Measurements from ENCODE around the gene NTN5.

NTN5 gene

DNA sequence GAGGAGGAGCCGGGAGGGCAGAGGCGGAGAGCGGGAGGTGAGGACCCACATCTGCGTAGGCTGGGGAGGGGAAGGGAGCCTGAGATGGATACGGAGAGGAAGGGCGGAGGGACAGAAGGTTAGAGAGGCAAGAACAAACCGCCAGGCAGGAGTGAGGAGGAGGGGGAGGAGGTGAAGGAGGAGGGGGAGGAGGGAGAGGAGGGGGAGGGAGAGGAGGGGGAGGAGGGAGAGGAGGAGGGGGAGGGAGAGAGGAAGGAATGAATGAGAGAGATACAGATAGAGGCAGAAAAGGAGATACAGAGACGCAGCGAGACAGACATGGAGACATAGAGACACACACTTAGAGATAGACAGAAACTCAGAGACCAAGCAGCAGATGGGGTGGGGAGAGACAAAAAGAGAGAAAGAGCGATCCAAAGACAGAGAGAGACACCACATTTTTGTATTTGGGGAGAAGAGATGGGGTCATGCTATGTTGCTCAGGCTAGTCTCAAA lies 26.0 kb downstream of the NTN5 start:
- Histone ChIP-seq H3K36me3 (ENCODE audit: insufficient read depth, low read length) (no peaks in the 10 kb centered on the region), H3K4me3 (ENCODE audit: low read length) (peak overlapping the region; percentile 58), H3K9ac (ENCODE audit: low read depth, low read length) (no peak overlapping the region), H3K27me3 (ENCODE audit: control insufficient read depth, insufficient read depth, low read length) (peaks cover 7% of the 10 kb centered on the region), H3K9me3 (replicated peaks; ENCODE audit: low read length) (no peaks in the 10 kb centered on the region), H3K4me1 (ENCODE audit: control insufficient read depth, insufficient read depth, low read length) (peaks cover 23% of the 10 kb centered on the region), H3K4me2 (ENCODE audit: low read length) (peak overlapping the region; percentile 85)

DNA sequence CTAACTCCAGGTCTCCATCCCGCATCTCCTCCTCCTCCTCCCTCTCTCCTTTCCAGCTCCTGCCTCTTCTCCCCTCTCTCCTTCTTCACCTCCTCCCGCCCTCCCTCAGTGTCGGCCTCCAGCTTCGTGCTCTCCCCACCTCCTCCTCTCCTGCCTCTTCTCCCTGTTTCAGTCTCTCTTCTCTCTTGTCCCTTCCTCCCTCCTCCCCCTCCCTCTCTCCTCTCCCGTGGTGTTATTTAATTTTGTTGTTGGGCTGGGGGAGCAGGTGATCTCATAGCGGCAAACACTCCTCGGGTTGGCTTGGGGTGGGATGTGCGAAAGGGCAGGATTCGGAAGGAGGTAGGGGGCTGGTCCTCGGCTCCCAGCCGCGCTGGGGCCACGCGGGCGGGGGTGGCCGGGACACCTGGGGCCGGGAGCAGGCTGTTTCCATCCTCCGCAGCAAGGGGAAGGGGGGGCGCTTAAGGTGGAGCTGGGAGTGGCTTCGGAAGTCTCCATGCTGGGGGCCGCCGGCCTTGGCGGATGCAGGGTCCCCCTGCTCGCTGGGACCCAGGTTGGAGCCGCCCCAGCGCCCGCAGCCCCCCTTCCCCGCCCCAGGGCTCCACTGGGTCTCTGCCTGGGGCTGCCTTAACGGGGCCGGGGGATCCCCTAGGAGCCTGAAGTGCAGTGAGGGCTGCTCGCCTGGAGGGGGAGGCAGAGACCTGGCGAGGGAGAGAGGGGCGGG lies 26.7 kb downstream of the NTN5 start, which contains the start of gene CA11:
CA11 (minus strand) TSS at position 187 of the 721 bp plus-strand sequence. CDS start 555 bp downstream, outside the sequence.
- peak within 1 kb of the TSS; percentile 85 for H3K4me2 ChIP-seq (ENCODE audit: low read length)
- H3K27me3 ChIP-seq (ENCODE audit: control insufficient read depth, insufficient read depth, low read length) = peaks cover 7% of the 10 kb centered on the region
- H3K9me3 ChIP-seq (replicated peaks; ENCODE audit: low read length) = no peaks in the 10 kb centered on the region
- H3K9ac ChIP-seq (ENCODE audit: low read depth, low read length) = peak within 1 kb of the TSS; percentile 25
- H3K36me3 ChIP-seq (ENCODE audit: insufficient read depth, low read length) = no peaks in the 10 kb centered on the region
- H3K4me3 ChIP-seq (ENCODE audit: low read length) = peak within 1 kb of the TSS; percentile 63
- peaks cover 23% of the 10 kb centered on the region for H3K4me1 ChIP-seq (ENCODE audit: control insufficient read depth, insufficient read depth, low read length)

GRCh38 chr19:48645620-48646000 lies 27.2 kb downstream of the NTN5 start:
- Histone ChIP-seq H3K4me3 (ENCODE audit: low read length) (peak overlapping the region; percentile 63), H3K9me3 (replicated peaks; ENCODE audit: low read length) (no peaks in the 10 kb centered on the region), H3K4me2 (ENCODE audit: low read length) (peak overlapping the region; percentile 85), H3K36me3 (ENCODE audit: insufficient read depth, low read length) (no peaks in the 10 kb centered on the region), H3K27me3 (ENCODE audit: control insufficient read depth, insufficient read depth, low read length) (peaks cover 7% of the 10 kb centered on the region), H3K4me1 (ENCODE audit: control insufficient read depth, insufficient read depth, low read length) (peaks cover 23% of the 10 kb centered on the region), H3K9ac (ENCODE audit: low read depth, low read length) (peak overlapping the region; percentile 25)

DNA sequence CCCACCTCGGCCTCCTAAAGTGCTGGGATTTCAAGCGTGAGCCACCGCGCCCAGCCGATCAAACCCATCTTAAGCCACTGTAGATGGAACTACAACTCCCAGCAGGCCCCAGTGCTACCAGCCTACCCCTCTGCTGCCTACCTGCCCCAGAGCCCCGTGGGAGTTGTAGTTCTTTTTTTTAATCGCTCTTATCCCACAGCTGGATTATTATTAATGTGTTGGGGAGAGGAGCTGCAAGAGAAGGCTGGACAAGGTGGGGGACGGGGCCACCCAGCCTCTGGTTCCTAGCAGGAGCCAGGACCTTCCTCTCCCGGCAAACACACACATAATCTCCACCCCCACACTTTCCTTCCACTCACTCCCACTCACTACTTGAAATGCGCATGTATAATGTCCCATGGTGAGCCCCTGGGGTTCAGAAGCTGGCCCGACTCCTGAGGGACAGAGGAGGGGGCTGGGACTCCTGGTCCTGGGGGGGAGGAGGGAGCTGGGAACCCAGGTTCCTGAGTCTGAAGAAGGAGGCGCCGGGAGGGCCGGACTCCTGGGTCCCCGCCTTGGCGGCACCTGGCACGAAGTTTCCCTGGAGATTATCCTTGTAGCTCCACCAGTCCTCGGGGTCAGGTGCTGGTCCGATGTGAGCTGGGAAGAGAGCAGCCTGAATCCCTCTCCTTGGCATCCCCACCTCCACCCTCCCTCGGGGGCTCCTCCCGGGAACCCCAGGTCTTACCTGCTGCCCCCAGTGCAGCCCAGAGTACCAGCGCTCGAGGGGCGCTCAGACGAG lies 27.8 kb downstream of the NTN5 start:
- H3K4me2 ChIP-seq (ENCODE audit: low read length) = peak overlapping the region; percentile 85
- H3K36me3 ChIP-seq (ENCODE audit: insufficient read depth, low read length) = no peaks in the 10 kb centered on the region
- H3K9me3 ChIP-seq (replicated peaks; ENCODE audit: low read length) = no peaks in the 10 kb centered on the region
- no peak overlapping the region for H3K9ac ChIP-seq (ENCODE audit: low read depth, low read length)
- peak overlapping the region; percentile 63 for H3K4me3 ChIP-seq (ENCODE audit: low read length)
- peaks cover 23% of the 10 kb centered on the region for H3K4me1 ChIP-seq (ENCODE audit: control insufficient read depth, insufficient read depth, low read length)
- peaks cover 7% of the 10 kb centered on the region for H3K27me3 ChIP-seq (ENCODE audit: control insufficient read depth, insufficient read depth, low read length)

DNA sequence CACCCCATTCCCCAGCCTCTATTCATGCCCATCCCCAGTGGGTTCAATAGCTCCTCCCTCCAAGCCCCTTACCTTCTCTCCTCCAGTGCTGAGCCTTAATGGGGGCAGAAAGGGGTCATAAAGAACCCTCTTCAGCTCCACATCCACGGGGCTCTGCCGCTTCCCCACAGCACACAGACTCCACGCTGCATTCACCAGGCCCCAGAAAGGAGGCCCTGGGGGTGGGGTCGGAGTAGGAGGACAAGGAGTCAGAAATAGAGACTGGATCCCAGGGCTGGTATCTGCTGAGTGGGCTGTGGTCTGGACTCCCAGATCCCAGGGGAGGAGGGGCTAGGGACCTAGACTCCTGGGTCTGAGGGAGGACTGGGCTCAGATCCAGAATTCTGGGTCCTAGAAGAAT lies 28.5 kb downstream of the NTN5 start:
- peaks cover 7% of the 10 kb centered on the region for H3K27me3 ChIP-seq (ENCODE audit: control insufficient read depth, insufficient read depth, low read length)
- no peaks in the 10 kb centered on the region for H3K36me3 ChIP-seq (ENCODE audit: insufficient read depth, low read length)
- peaks cover 19% of the 10 kb centered on the region for H3K4me1 ChIP-seq (ENCODE audit: control insufficient read depth, insufficient read depth, low read length)
- H3K9ac ChIP-seq (ENCODE audit: low read depth, low read length) = no peak overlapping the region
- H3K4me2 ChIP-seq (ENCODE audit: low read length) = no peak overlapping the region
- H3K4me3 ChIP-seq (ENCODE audit: low read length) = no peak overlapping the region
- H3K9me3 ChIP-seq (replicated peaks; ENCODE audit: low read length) = no peaks in the 10 kb centered on the region

- Histone ChIP-seq H3K9ac (ENCODE audit: low read depth, low read length) (no peak overlapping the region), H3K36me3 (ENCODE audit: insufficient read depth, low read length) (no peaks in the 10 kb centered on the region), H3K4me3 (ENCODE audit: low read length) (no peak overlapping the region), H3K4me1 (ENCODE audit: control insufficient read depth, insufficient read depth, low read length) (peaks cover 16% of the 10 kb centered on the region), H3K4me2 (ENCODE audit: low read length) (no peak overlapping the region), H3K9me3 (replicated peaks; ENCODE audit: low read length) (no peaks in the 10 kb centered on the region), H3K27me3 (ENCODE audit: control insufficient read depth, insufficient read depth, low read length) (peaks cover 7% of the 10 kb centered on the region)
Observed at GRCh38 chr19:48642862-48643261, 30.0 kb downstream of the NTN5 start.

DNA sequence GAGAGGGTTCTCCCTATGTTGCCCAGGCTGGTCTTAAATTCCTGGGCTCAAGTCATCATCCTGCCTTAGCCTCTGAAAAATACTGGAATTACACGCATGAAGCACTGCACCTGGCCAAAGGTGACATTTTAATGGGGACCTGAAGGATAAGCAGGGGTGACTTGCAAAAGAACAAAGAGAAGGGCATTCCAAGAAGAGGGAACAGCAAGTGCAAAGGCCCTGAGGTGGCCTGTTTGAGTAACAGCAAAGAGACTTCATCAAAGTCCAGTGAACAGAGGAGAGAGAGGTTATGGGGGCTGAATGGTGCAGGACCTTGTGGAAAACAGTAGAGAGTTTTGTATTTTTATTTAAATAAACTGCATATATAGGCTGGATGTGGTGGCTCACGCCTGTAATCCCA lies 31.0 kb downstream of the NTN5 start:
- Histone ChIP-seq H3K4me3 (ENCODE audit: low read length) (no peak overlapping the region), H3K4me2 (ENCODE audit: low read length) (no peak overlapping the region), H3K9me3 (replicated peaks; ENCODE audit: low read length) (no peaks in the 10 kb centered on the region), H3K36me3 (ENCODE audit: insufficient read depth, low read length) (no peaks in the 10 kb centered on the region), H3K9ac (ENCODE audit: low read depth, low read length) (no peak overlapping the region), H3K4me1 (ENCODE audit: control insufficient read depth, insufficient read depth, low read length) (peaks cover 25% of the 10 kb centered on the region), H3K27me3 (ENCODE audit: control insufficient read depth, insufficient read depth, low read length) (peaks cover 7% of the 10 kb centered on the region)

GRCh38 chr19:48639483-48640375 lies 33.1 kb downstream of the NTN5 start:
- Histone ChIP-seq H3K4me2 (ENCODE audit: low read length) (no peak overlapping the region), H3K9me3 (replicated peaks; ENCODE audit: low read length) (no peaks in the 10 kb centered on the region), H3K4me3 (ENCODE audit: low read length) (no peak overlapping the region), H3K9ac (ENCODE audit: low read depth, low read length) (no peak overlapping the region), H3K36me3 (ENCODE audit: insufficient read depth, low read length) (no peaks in the 10 kb centered on the region), H3K27me3 (ENCODE audit: control insufficient read depth, insufficient read depth, low read length) (peaks cover 4% of the 10 kb centered on the region), H3K4me1 (ENCODE audit: control insufficient read depth, insufficient read depth, low read length) (peaks cover 25% of the 10 kb centered on the region)

GRCh38 chr19:48638831-48639381 lies 33.9 kb downstream of the NTN5 start:
- no peak overlapping the region for H3K4me3 ChIP-seq (ENCODE audit: low read length)
- H3K9ac ChIP-seq (ENCODE audit: low read depth, low read length) = no peak overlapping the region
- H3K9me3 ChIP-seq (replicated peaks; ENCODE audit: low read length) = no peaks in the 10 kb centered on the region
- H3K4me2 ChIP-seq (ENCODE audit: low read length) = peak overlapping the region; percentile 89
- peaks cover 32% of the 10 kb centered on the region for H3K4me1 ChIP-seq (ENCODE audit: control insufficient read depth, insufficient read depth, low read length)
- no peaks in the 10 kb centered on the region for H3K36me3 ChIP-seq (ENCODE audit: insufficient read depth, low read length)
- H3K27me3 ChIP-seq (ENCODE audit: control insufficient read depth, insufficient read depth, low read length) = peaks cover 4% of the 10 kb centered on the region

- Histone ChIP-seq H3K9me3 (replicated peaks; ENCODE audit: low read length) (no peaks in the 10 kb centered on the region), H3K4me1 (ENCODE audit: control insufficient read depth, insufficient read depth, low read length) (peaks cover 39% of the 10 kb centered on the region), H3K27me3 (ENCODE audit: control insufficient read depth, insufficient read depth, low read length) (peaks cover 4% of the 10 kb centered on the region)
Observed at GRCh38 chr19:48637948-48638830, 34.6 kb downstream of the NTN5 start.

More at GRCh38 chr19:48637948-48638830, 34.6 kb downstream of the NTN5 start:
- peak overlapping the region; percentile 89 for H3K4me2 ChIP-seq (ENCODE audit: low read length)
- H3K4me3 ChIP-seq (ENCODE audit: low read length) = peak overlapping the region; percentile 68
- H3K36me3 ChIP-seq (ENCODE audit: insufficient read depth, low read length) = no peaks in the 10 kb centered on the region
- H3K9ac ChIP-seq (ENCODE audit: low read depth, low read length) = peak overlapping the region; percentile 80
